C4-2B (cell line): ENCODE measurements around the gene CA7.

Source experiments
- H3K27ac ChIP-seq: fragments of 450-650 bp; 2 replicates; pipeline ENCODE4 v1.5.1; 2017
- ZFX ChIP-seq: fragments of 450-650 bp; IDR thresholded peaks from 2 replicates; pipeline ENCODE4 v1.6.1; 2017
- TF ChIP-seq, protein P1 (sequence below): fragments of 450-650 bp; conservative IDR thresholded peaks from 2 replicates; pipeline ENCODE4 v1.5.1; 2017; ENCODE audit warnings: mild to moderate bottlenecking

Gene CA7

GRCh38 chr16:66881964-66882508, 37.8 kb downstream of the CA7 start:
- no peak overlapping the region for H3K27ac ChIP-seq
- TF ChIP-seq, protein P1, sequence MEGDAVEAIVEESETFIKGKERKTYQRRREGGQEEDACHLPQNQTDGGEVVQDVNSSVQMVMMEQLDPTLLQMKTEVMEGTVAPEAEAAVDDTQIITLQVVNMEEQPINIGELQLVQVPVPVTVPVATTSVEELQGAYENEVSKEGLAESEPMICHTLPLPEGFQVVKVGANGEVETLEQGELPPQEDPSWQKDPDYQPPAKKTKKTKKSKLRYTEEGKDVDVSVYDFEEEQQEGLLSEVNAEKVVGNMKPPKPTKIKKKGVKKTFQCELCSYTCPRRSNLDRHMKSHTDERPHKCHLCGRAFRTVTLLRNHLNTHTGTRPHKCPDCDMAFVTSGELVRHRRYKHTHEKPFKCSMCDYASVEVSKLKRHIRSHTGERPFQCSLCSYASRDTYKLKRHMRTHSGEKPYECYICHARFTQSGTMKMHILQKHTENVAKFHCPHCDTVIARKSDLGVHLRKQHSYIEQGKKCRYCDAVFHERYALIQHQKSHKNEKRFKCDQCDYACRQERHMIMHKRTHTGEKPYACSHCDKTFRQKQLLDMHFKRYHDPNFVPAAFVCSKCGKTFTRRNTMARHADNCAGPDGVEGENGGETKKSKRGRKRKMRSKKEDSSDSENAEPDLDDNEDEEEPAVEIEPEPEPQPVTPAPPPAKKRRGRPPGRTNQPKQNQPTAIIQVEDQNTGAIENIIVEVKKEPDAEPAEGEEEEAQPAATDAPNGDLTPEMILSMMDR: no peak
- TF ChIP-seq ZFX: no peak

DNA sequence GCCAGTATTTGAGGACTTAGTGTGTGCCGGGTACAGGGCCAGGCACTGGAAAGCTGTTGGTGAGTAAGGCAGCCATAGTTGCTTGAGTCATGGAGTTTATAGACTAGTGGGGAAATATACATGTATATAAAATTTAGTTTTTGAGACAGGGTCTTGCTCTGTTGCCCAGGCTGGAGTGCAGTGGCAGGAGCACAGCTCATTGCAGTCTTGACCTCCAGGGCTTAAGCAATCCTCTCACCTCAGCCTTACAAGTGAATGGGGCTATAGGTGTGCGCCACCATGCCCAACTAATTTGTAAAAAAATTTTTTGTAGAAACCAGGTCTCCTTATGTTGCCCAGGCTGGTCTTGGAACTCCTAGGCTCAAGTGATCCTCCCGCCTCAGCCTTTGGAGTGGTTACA, 38.5 kb downstream of the CA7 start:
- no peak overlapping the region for H3K27ac ChIP-seq
- TF ChIP-seq, protein P1: no peak
- no peak for TF ChIP-seq ZFX

DNA sequence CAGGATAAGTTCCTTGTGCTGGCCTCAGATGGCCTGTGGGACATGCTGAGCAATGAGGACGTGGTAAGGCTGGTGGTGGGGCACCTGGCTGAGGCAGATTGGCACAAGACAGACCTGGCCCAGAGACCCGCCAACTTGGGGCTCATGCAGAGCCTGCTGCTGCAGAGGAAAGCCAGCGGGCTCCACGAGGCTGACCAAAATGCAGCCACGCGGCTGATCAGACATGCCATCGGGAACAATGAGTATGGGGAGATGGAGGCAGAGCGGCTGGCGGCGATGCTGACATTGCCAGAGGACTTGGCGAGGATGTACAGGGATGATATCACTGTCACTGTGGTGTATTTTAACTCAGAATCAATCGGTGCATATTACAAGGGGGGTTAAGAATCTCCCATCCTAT, 41.3 kb downstream of the CA7 start:
- no peak for TF ChIP-seq ZFX
- TF ChIP-seq, protein P1: no peak
- H3K27ac ChIP-seq: no peak overlapping the region

DNA sequence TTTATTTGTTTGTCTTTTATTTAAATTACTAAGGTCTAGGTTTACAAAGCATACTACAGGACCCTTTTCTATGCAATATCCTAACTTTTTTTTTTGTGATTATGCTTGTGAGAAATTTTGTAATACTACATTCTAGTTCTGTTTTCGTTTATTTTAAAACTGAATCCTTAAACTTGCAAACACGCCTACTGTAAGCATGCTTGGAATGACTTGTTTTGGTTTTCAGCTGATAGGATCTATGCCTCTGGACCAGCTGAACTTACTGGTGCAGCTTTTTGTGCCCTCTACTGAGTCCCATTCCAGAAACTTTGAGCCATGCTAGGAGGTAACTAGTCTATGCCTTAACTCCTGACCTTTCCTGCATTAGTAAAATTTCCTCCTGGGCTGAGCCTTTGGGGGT, 42.1 kb downstream of the CA7 start:
- no peak overlapping the region for H3K27ac ChIP-seq

GRCh38 chr16:66886914-66887313, 42.7 kb downstream of the CA7 start:
- H3K27ac ChIP-seq: no peak overlapping the region
- TF ChIP-seq, protein P1: no peak
- no peak for TF ChIP-seq ZFX

More for the DNA sequence above, 42.1 kb downstream of the CA7 start:
- TF ChIP-seq, protein P1: no peak
- no peak for TF ChIP-seq ZFX

DNA sequence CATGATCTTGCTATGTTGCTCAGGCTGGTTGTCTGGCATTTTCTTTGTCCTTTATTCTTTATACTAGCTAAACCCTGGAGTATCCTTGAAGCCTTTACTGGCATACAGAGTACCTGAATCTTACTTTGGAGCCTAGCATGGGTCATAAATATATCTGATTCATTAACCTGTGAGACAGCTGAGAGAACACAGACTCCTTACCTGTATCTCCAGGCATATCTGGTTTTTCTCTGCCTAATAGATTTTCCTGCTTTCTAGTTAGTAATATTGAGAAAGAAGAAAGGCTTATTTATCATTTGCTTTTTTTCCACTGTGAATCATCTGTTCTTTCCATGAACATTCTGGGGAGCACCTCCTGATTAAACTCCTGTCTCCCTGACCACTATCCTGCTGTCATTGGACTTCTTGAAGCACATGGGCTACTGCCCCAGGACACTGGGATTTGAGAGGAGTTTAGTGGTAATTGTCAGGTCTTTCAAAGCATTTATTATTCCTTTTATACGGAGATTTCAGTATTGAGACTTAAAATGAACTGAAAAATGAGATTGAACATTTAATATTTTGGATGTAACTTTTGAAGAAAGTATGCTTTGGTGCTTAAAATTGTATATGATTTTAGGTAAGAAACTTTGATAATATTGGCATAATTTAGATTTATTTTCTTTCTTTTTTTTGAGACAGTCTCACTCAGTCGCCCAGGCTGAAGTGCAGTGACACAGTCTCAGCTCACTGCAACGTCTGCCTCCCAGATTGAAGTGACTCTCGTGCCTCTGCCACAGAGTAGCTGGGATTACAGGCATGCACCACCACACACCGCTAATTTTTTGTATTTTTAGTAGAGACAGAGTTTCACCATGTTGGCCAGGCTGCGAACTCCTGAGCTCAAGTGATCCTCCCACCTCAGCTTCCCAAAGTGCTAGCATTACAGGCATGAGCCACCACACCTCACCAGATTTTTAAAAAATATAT, 44.7 kb downstream of the CA7 start:
- H3K27ac ChIP-seq: no peak overlapping the region
- TF ChIP-seq, protein P1: no peak
- no peak for TF ChIP-seq ZFX

DNA sequence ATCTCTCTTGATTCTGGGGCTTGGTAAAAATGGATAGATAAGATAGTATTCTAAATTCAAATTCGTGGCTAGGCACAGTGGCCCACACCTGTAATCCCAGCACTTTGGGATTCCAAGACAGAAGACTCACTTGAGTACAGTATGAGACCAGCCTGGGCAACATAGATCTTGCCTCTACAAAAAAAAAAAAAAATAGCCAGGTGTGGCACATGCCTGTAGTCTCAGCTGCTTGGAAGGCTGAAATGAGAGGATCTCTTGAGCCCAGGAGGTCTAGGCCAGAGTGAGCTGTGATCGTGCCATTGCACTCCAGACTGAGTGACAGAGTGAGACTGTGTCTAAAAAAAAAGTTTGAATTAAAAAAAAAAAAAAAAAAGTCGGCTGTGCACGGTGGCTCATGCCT, 45.4 kb downstream of the CA7 start:
- no peak overlapping the region for H3K27ac ChIP-seq
- TF ChIP-seq, protein P1: no peak
- TF ChIP-seq ZFX: no peak
